ENCODE data around the gene WNT5A. TPM values are rescaled to one million over a fixed set of nuclear protein-coding genes. Genes with fewer than 3 reads are reported as not detected.

Gene WNT5A
- 11.4 TPM for polyA plus RNA-seq
- long read RNA-seq, donor 1, full-length matches to known transcripts = 1 of 1 reads
- long read RNA-seq, donor 1, partial matches to known transcripts = 0 of 1 reads
- long read RNA-seq, donor 1, other reads (novel, unspliced or antisense) = 0 of 1 reads
- long read RNA-seq, donor 2 = 0 reads
- long read RNA-seq, donor 3 = 0 reads
- long read RNA-seq, donor 4 = 0 reads
- long read RNA-seq, donor 5 = 0 reads
- long read RNA-seq, donor 6, full-length matches to known transcripts = 1 of 1 reads
- long read RNA-seq, donor 6, partial matches to known transcripts = 0 of 1 reads
- long read RNA-seq, donor 6, other reads (novel, unspliced or antisense) = 0 of 1 reads
- long read RNA-seq, donor 7, full-length matches to known transcripts = 3 of 3 reads
- long read RNA-seq, donor 7, partial matches to known transcripts = 0 of 3 reads
- long read RNA-seq, donor 7, other reads (novel, unspliced or antisense) = 0 of 3 reads
- long read RNA-seq, donor 8 = 0 reads
- long read RNA-seq, donor 9, partial matches to known transcripts = 0 of 1 reads
- long read RNA-seq, donor 9, other reads (novel, unspliced or antisense) = 0 of 1 reads
- long read RNA-seq, donor 10 = 0 reads
- long read RNA-seq, donor 11, full-length matches to known transcripts = 1 of 1 reads
- long read RNA-seq, donor 11, partial matches to known transcripts = 0 of 1 reads
- long read RNA-seq, donor 11, other reads (novel, unspliced or antisense) = 0 of 1 reads

DNA sequence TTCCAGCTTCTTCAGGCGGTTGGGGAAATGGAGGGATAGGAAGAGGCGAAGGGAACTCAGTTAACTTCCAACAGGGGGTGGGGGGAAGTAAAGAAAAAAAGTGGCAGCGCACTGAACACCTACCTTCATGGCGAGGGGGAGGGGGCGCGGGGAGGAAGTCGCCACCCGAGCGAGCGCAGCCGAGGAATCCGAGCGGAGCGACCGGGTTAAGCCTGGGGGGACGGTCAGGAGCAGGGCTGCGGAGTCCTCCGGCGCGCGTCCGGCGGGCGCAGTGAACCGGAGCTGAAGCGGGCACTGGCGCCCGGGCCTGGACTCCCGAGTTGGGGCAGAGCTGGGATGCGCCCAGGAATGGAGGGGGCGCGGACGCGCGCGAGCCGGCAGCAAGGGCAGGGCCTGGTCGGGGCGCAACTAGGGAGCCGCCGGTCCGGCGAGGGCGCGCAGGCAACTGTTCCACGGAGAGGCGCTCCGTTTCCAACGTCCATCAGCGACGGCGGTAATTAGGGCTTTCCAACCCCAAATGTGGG is at the start of gene WNT5A:
Gene WNT5A, minus strand, starts transcription at position 450 of the 524 bp plus-strand sequence. Its CDS starts 321 bp downstream, at position 129.
- peaks cover 40% of the 10 kb centered on the region for H3K4me1 ChIP-seq (ENCODE audit: control insufficient read depth, insufficient read depth, low read length)
- DNase-seq = peak in 1 of 2 donors; percentile 41
- 0% methylated on average over 4 of the region's 52 CpGs for WGBS (ENCODE audit: insufficient coverage, low lambda C conversion rate)
- peak within 1 kb of the TSS; percentile 63 for H3K27ac ChIP-seq (ENCODE audit: low read length)
- H3K27me3 ChIP-seq (ENCODE audit: control insufficient read depth, insufficient read depth, low read length) = peaks cover 85% of the 10 kb centered on the region
- peaks cover 8% of the 10 kb centered on the region for H3K9me3 ChIP-seq (ENCODE audit: control insufficient read depth, low read depth, low read length)
- no peaks in the 10 kb centered on the region for H3K36me3 ChIP-seq (ENCODE audit: control insufficient read depth, insufficient read depth, low read length)
- H3K4me3 ChIP-seq (ENCODE audit: low read length) = peak within 1 kb of the TSS; percentile 67

DNA sequence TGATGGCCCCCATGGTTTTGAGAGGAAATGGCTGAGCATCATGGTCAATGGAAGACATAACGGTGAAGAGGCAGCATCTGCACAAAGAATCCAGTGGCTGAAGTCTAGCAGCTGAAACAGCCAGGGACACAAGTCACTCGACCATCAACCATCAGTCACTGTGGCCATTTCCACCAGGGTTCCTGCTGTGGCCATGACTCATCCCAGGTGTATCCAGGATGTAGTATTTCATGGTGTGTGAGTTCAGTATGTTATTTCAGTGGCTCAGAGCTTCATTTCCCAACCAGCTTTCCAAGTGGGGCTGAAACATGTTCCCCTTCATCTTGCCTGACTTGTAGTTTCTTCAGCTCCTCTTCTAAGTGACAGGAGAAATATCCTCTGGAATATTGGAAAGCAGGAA is 47.8 kb upstream of the WNT5A start:
- H3K36me3 ChIP-seq (ENCODE audit: control insufficient read depth, insufficient read depth, low read length) = no peaks in the 10 kb centered on the region
- DNase-seq = no peak
- WGBS (ENCODE audit: insufficient coverage, low lambda C conversion rate) = no CpG with 5 or more reads among the region's 2 CpGs
- no peaks in the 10 kb centered on the region for H3K27me3 ChIP-seq (ENCODE audit: control insufficient read depth, insufficient read depth, low read length)
- no peaks in the 10 kb centered on the region for H3K9me3 ChIP-seq (ENCODE audit: control insufficient read depth, low read depth, low read length)
- H3K4me1 ChIP-seq (ENCODE audit: control insufficient read depth, insufficient read depth, low read length) = peaks cover 7% of the 10 kb centered on the region
- no peak overlapping the region for H3K4me3 ChIP-seq (ENCODE audit: low read length)
- H3K27ac ChIP-seq (ENCODE audit: low read length) = no peak overlapping the region

DNA sequence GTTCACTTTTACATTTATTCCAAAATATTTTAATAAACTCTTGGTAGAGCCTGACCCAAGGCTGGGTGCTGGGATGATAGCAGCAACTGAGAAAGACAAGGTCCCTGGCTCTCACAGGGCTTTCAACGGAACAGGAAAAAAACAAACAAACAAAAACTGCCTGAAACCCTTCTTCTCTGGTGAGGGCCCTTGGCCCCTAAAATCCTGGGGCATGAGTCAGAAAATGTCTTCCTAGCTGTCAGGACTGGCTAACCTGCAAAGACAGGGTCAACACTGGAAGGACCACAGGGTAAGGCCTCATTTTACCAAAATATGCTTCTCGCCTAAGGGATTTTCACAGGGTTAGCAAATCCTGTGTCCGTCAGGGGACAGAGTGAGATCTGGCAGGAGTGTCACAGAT is 45.7 kb upstream of the WNT5A start:
- Histone ChIP-seq H3K4me1 (ENCODE audit: control insufficient read depth, insufficient read depth, low read length) (peaks cover 14% of the 10 kb centered on the region), H3K9me3 (ENCODE audit: control insufficient read depth, low read depth, low read length) (no peaks in the 10 kb centered on the region), H3K36me3 (ENCODE audit: control insufficient read depth, insufficient read depth, low read length) (no peaks in the 10 kb centered on the region), H3K27me3 (ENCODE audit: control insufficient read depth, insufficient read depth, low read length) (no peaks in the 10 kb centered on the region), H3K4me3 (ENCODE audit: low read length) (no peak overlapping the region), H3K27ac (ENCODE audit: low read length) (no peak overlapping the region)
- no CpG with 5 or more reads among the region's 3 CpGs for WGBS (ENCODE audit: insufficient coverage, low lambda C conversion rate)
- no peak for DNase-seq

DNA sequence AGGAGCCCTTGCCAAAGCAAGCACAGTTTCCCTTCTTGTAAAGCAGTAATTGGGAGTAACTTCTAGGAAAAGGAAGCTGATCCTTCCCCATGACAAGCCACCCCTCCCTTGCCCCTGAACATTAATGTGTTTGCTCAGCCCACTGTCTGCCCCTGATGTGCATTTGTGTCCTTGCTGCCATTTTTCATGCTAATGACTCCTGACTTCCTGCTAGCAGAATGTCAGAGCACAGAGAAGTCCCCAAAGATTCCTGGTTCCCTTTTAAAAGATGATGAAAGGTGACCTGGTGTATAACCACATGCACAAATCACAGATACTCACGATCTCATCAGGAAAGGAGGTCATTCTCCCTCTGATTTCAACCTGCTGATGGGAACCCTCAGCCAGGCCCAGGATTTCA is 44.2 kb upstream of the WNT5A start:
- H3K27me3 ChIP-seq (ENCODE audit: control insufficient read depth, insufficient read depth, low read length) = no peaks in the 10 kb centered on the region
- no CpG with 5 or more reads among the region's 1 CpG for WGBS (ENCODE audit: insufficient coverage, low lambda C conversion rate)
- no peak for DNase-seq
- peaks cover 18% of the 10 kb centered on the region for H3K4me1 ChIP-seq (ENCODE audit: control insufficient read depth, insufficient read depth, low read length)
- no peaks in the 10 kb centered on the region for H3K9me3 ChIP-seq (ENCODE audit: control insufficient read depth, low read depth, low read length)
- H3K4me3 ChIP-seq (ENCODE audit: low read length) = no peak overlapping the region
- no peaks in the 10 kb centered on the region for H3K36me3 ChIP-seq (ENCODE audit: control insufficient read depth, insufficient read depth, low read length)
- no peak overlapping the region for H3K27ac ChIP-seq (ENCODE audit: low read length)

DNA sequence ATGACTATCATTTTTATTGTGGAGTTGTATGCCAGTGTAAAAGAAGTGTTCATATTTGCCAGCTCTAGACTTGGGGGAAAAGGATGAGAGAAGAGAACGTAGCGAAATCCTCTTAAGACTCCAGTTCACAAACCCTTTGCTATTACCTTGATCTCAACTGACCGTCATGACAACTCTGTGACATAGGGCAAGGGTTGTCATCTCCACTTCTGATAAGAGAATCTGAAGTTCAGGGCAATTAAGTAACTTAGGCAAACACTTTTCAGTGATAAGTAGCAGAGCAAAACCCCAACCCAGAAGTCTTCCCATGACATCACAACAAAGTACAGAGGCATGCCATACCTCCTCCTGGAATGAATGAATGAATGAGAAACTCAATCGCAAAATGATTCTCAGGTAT is 40.3 kb upstream of the WNT5A start:
- Histone ChIP-seq H3K4me3 (ENCODE audit: low read length) (no peak overlapping the region), H3K4me1 (ENCODE audit: control insufficient read depth, insufficient read depth, low read length) (peaks cover 29% of the 10 kb centered on the region), H3K27ac (ENCODE audit: low read length) (peak overlapping the region; percentile 54), H3K9me3 (ENCODE audit: control insufficient read depth, low read depth, low read length) (no peaks in the 10 kb centered on the region), H3K27me3 (ENCODE audit: control insufficient read depth, insufficient read depth, low read length) (no peaks in the 10 kb centered on the region), H3K36me3 (ENCODE audit: control insufficient read depth, insufficient read depth, low read length) (no peaks in the 10 kb centered on the region)
- WGBS (ENCODE audit: insufficient coverage, low lambda C conversion rate) = no CpG with 5 or more reads among the region's 4 CpGs
- peak; percentile 73 to 85 for DNase-seq

DNA sequence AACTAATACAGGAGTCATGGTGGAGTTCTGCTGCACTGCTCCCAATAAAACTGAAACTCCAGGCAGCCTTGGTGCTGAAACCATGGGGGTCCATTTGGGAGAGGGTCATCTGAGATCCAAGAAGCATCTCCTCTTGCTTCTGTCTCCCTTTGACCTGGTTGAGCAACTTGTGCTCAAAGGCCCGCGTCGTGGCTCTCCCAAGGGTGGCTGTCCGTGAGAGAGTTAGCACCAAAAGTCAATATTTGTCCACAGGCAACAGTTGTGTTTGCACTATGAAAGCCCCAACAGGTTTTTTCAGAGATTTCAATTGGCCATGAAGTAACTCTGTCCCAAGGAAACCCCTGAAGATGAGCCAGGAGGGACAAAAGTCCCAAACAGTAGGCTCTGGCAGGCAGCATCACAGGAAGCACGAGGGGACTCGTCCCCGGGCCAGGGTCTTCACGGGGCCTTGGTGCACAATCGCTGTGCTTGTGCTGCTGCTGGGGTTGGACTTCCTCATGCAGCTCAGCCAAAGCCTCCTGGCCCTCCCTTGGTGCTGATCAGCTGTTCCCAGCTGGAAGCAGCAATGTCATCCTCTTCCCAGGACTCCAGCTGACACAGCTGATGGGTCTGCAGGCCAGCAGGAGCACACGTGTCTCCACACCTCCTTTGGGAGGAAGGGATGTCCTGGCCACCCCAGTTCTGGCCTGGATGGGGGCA is 39.4 kb upstream of the WNT5A start:
- Histone ChIP-seq H3K4me1 (ENCODE audit: control insufficient read depth, insufficient read depth, low read length) (peaks cover 29% of the 10 kb centered on the region), H3K27ac (ENCODE audit: low read length) (peak overlapping the region; percentile 54), H3K27me3 (ENCODE audit: control insufficient read depth, insufficient read depth, low read length) (no peaks in the 10 kb centered on the region), H3K4me3 (ENCODE audit: low read length) (no peak overlapping the region), H3K9me3 (ENCODE audit: control insufficient read depth, low read depth, low read length) (no peaks in the 10 kb centered on the region), H3K36me3 (ENCODE audit: control insufficient read depth, insufficient read depth, low read length) (no peaks in the 10 kb centered on the region)
- no CpG with 5 or more reads among the region's 10 CpGs for WGBS (ENCODE audit: insufficient coverage, low lambda C conversion rate)
- peak in 1 of 2 donors; percentile 45 for DNase-seq

DNA sequence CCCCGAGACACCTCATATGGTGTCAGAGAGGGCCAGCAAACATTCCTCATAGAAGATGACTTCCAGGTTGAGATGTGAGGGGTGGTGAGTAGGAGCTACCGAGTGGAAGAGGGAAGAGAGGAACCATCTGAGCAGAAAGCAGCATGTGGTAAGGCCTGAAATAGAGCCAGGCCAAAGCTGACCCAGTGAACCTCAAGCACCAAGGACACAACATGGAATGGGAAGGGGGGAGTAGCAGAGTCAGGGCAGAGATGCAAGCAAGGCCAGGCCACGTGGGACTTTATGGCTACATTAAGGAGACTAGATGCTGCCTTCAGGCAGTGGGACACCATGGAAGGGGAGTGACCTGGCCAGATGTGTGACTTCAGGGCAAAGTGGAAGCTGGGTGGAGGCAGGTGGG is 38.3 kb upstream of the WNT5A start:
- no CpG with 5 or more reads among the region's 3 CpGs for WGBS (ENCODE audit: insufficient coverage, low lambda C conversion rate)
- Histone ChIP-seq H3K4me1 (ENCODE audit: control insufficient read depth, insufficient read depth, low read length) (peaks cover 29% of the 10 kb centered on the region), H3K36me3 (ENCODE audit: control insufficient read depth, insufficient read depth, low read length) (no peaks in the 10 kb centered on the region), H3K9me3 (ENCODE audit: control insufficient read depth, low read depth, low read length) (no peaks in the 10 kb centered on the region), H3K4me3 (ENCODE audit: low read length) (no peak overlapping the region), H3K27me3 (ENCODE audit: control insufficient read depth, insufficient read depth, low read length) (no peaks in the 10 kb centered on the region), H3K27ac (ENCODE audit: low read length) (no peak overlapping the region)
- DNase-seq = no peak

DNA sequence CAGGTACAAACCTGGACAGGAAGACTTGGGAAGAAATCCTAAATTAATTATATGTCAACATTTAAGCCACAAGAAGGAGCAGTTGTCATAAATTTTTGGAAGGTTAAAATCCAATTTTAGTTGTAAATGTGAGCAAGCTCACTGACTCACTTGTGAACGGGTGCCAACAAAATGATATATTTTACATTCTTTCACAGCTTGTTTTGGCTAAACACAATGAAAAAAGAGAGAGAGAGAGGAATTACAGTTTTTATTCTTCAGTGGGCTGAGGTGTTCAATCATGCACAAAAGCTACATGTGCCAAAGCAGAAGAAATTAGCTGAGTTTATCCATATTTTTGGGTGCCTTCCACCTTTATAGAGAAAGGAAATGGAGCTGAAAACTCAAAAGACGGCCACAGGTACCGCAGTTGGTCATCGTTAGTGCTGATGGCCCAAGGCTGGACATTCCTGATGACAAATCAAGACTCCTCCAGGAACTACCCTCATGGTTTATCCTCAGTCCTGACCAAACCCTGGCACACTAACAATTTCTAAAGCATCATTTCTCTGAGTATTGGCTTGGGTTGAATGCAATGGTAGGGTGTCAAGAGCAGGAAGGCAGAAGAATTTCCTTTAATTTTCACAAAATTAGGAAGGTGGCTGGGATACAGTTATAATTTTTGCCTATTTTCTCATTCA is 37.6 kb upstream of the WNT5A start:
- Histone ChIP-seq H3K4me1 (ENCODE audit: control insufficient read depth, insufficient read depth, low read length) (peaks cover 28% of the 10 kb centered on the region), H3K4me3 (ENCODE audit: low read length) (no peak overlapping the region), H3K9me3 (ENCODE audit: control insufficient read depth, low read depth, low read length) (no peaks in the 10 kb centered on the region), H3K36me3 (ENCODE audit: control insufficient read depth, insufficient read depth, low read length) (no peaks in the 10 kb centered on the region), H3K27ac (ENCODE audit: low read length) (no peak overlapping the region), H3K27me3 (ENCODE audit: control insufficient read depth, insufficient read depth, low read length) (no peaks in the 10 kb centered on the region)
- WGBS (ENCODE audit: insufficient coverage, low lambda C conversion rate) = no CpG with 5 or more reads among the region's 4 CpGs
- no peak for DNase-seq

DNA sequence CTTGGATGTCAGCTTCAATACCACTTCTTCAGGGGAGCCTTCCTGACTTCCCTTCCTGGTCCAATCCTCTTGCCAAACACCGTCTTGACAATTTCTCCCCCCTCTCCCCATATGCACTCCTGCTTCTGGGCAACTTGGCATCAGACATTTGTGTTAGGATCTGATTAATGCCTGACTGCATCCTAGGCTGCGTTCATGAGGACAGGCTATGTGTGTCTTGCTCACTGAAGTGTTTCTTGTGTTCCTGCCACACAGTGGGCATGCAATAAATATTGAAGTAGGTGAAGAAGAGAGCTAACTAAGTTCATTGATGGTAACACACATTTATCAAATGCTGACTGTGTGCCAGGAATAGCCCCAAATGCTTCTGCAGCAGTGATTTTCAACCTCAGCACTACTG is 36.4 kb upstream of the WNT5A start:
- no peak for DNase-seq
- 100% methylated on average over 1 of the region's 2 CpGs for WGBS (ENCODE audit: insufficient coverage, low lambda C conversion rate)

More for the DNA sequence above, 36.4 kb upstream of the WNT5A start:
- Histone ChIP-seq H3K36me3 (ENCODE audit: control insufficient read depth, insufficient read depth, low read length) (no peaks in the 10 kb centered on the region), H3K9me3 (ENCODE audit: control insufficient read depth, low read depth, low read length) (no peaks in the 10 kb centered on the region), H3K27ac (ENCODE audit: low read length) (no peak overlapping the region), H3K4me3 (ENCODE audit: low read length) (no peak overlapping the region), H3K4me1 (ENCODE audit: control insufficient read depth, insufficient read depth, low read length) (peaks cover 26% of the 10 kb centered on the region), H3K27me3 (ENCODE audit: control insufficient read depth, insufficient read depth, low read length) (no peaks in the 10 kb centered on the region)
